ENCODE measurements around the gene MED20.
A peak's percentile ranks its signal among the peaks of the same experiment; 100 is the strongest.
"Not testable (repeated sequence)": the region's sequence is repeated elsewhere in the genome, so short reads cannot be mapped to it uniquely, and the experiment has no call there.

MED20 gene

GRCh38 chr6:41920921-41921711, at the start of gene MED20, which contains the start of gene BYSL:
Gene MED20, minus strand, starts transcription at chr6:41921139. Its CDS starts 121 bp downstream, at chr6:41921018.
Gene BYSL, plus strand, starts transcription at chr6:41921499. Its CDS starts 64 bp downstream, at chr6:41921563.
- DNase-seq, result peak; percentile 92 to 96

- peak; percentile 52 to 57 for DNase-seq
Measured at GRCh38 chr6:41970436-41970846, 49.5 kb upstream of the MED20 start.

GRCh38 chr6:41967312-41968287, 46.7 kb upstream of the MED20 start:
- DNase-seq, result no peak

GRCh38 chr6:41966961-41967311, 46.0 kb upstream of the MED20 start:
- DNase-seq, result no peak

- no peak for DNase-seq
Measured at GRCh38 chr6:41966214-41966920, 45.4 kb upstream of the MED20 start.

- no peak for DNase-seq
Measured at GRCh38 chr6:41965429-41966213, 44.7 kb upstream of the MED20 start.

GRCh38 chr6:41964201-41964887, 43.4 kb upstream of the MED20 start:
- no peak for DNase-seq

- no peak for DNase-seq
Measured at GRCh38 chr6:41963371-41963770, 42.4 kb upstream of the MED20 start.

- no peak for DNase-seq
Measured at GRCh38 chr6:41960028-41960427, 39.1 kb upstream of the MED20 start.

- peak in 1 of 2 donors; percentile 22 for DNase-seq
Measured at GRCh38 chr6:41958022-41958856, 37.3 kb upstream of the MED20 start.

GRCh38 chr6:41957117-41957516, 36.2 kb upstream of the MED20 start:
- no peak for DNase-seq

- no peak for DNase-seq
Measured at GRCh38 chr6:41955412-41955811, 34.5 kb upstream of the MED20 start.

- no peak for DNase-seq
Measured at GRCh38 chr6:41954668-41955067, 33.7 kb upstream of the MED20 start.

- DNase-seq, result no peak
Measured at GRCh38 chr6:41947581-41948220, 26.8 kb upstream of the MED20 start.

- no peak for DNase-seq
Measured at GRCh38 chr6:41943456-41943855, 22.5 kb upstream of the MED20 start.

GRCh38 chr6:41942882-41943281, 21.9 kb upstream of the MED20 start:
- not testable (repeated sequence) for DNase-seq

GRCh38 chr6:41942067-41942851, 21.3 kb upstream of the MED20 start:
- DNase-seq, result peak in 1 of 2 donors; percentile 42

- peak; percentile 80 to 82 for DNase-seq
Measured at GRCh38 chr6:41941280-41942066, 20.5 kb upstream of the MED20 start, which contains the start of gene CCND3. Gene CCND3, minus strand, starts transcription at chr6:41941808. Its CDS starts 159 bp downstream, at chr6:41941649.

Measured in activated CD4-positive, alpha-beta T cell treated with anti-CD3 and anti-CD28 coated beads for 4 hours (primary cell).